HFF-Myc (cell line): ENCODE measurements around the gene DMRTB1.

ENCODE experiments used
- DNase-seq: peaks from one replicate; pipeline ENCODE4 v3.0.0-alpha.2; 2011; ENCODE audit warnings: low read depth; ENCODE audit errors: extremely low read depth
- H3K4me3 ChIP-seq: replicated peaks from 2 replicates; pipeline ENCODE4 v1.5.1; 2011; ENCODE audit warnings: low read depth, mild to moderate bottlenecking, control low read depth, low read length
- TF ChIP-seq, protein P1 (sequence below): IDR thresholded peaks from 2 replicates; pipeline ENCODE4 v1.5.1; 2012; ENCODE audit warnings: mild to moderate bottlenecking, low read depth, low read length, control low read depth; ENCODE audit errors: missing control alignments

Gene DMRTB1

GRCh38 chr1:53462769-53463501, 3.7 kb downstream of the DMRTB1 start:
- TF ChIP-seq, protein P1, sequence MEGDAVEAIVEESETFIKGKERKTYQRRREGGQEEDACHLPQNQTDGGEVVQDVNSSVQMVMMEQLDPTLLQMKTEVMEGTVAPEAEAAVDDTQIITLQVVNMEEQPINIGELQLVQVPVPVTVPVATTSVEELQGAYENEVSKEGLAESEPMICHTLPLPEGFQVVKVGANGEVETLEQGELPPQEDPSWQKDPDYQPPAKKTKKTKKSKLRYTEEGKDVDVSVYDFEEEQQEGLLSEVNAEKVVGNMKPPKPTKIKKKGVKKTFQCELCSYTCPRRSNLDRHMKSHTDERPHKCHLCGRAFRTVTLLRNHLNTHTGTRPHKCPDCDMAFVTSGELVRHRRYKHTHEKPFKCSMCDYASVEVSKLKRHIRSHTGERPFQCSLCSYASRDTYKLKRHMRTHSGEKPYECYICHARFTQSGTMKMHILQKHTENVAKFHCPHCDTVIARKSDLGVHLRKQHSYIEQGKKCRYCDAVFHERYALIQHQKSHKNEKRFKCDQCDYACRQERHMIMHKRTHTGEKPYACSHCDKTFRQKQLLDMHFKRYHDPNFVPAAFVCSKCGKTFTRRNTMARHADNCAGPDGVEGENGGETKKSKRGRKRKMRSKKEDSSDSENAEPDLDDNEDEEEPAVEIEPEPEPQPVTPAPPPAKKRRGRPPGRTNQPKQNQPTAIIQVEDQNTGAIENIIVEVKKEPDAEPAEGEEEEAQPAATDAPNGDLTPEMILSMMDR = no peak
- no peak overlapping the region for H3K4me3 ChIP-seq
- no peak for DNase-seq

- TF ChIP-seq, protein P1 = no peak
- DNase-seq = no peak
- no peak overlapping the region for H3K4me3 ChIP-seq
Observed at GRCh38 chr1:53463961-53464899, 5.0 kb downstream of the DMRTB1 start.

- TF ChIP-seq, protein P1 = no peak
- H3K4me3 ChIP-seq = no peak overlapping the region
- DNase-seq = no peak
Observed at GRCh38 chr1:53465023-53465957, 6.1 kb downstream of the DMRTB1 start.

GRCh38 chr1:53467391-53467790, 8.2 kb downstream of the DMRTB1 start:
- no peak for DNase-seq

DNA sequence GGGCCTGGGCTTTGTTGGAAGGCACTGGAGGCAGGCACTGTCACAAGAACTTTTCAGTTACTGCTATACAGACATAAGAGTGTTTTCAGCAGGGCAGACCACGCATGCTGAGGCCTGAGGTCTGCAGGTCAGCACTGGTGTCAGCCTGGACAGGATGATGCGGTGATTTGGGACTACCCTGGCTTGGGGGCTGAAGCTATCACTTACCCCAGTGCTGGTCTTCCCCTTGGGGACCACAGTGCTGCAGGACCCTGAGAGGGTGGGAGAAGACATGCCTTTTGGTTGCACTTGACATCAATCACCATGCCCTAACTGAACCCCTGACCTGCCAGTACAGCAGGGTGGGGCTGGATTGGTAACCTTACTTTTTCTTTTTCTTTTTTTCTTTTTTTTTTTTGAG, 9.2 kb downstream of the DMRTB1 start:
- no peak for DNase-seq
- TF ChIP-seq, protein P1 = no peak
- no peak overlapping the region for H3K4me3 ChIP-seq

More at GRCh38 chr1:53467391-53467790, 8.2 kb downstream of the DMRTB1 start:
- TF ChIP-seq, protein P1 = no peak
- no peak overlapping the region for H3K4me3 ChIP-seq

DNA sequence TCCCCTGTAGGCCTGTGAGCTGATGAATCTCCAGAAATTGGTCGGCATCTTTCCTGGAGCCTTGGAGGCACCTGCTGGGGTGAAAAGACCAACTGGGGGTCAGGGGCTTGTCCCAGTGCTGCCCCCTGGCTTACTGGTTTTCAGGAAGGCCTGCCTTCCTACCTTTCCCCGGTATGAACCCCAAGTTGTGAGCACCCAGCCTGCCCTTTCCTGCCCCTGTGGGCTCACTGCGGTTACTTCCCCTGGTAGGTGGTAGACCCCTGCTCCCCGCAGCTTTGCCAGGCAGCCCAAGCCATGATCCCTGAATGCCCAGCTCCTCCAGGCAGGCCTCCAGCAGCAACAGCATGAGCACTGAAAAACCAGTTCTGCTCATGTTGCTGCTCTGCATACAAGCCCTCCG, 10.2 kb downstream of the DMRTB1 start:
- no peak overlapping the region for H3K4me3 ChIP-seq
- TF ChIP-seq, protein P1 = peak; percentile 6
- DNase-seq = no peak
